PC-9 (cell line): Measurements from ENCODE around the gene EPB41L4A.

Experiments
- CTCF ChIP-seq: fragments of 200-600 bp; sonication (generic); conservative IDR thresholded peaks from 2 replicates; pipeline ENCODE4 v1.6.1; 2017; ENCODE audit warnings: mixed run types, antibody characterized with exemption, mild to moderate bottlenecking, moderate library complexity
- EZH2 ChIP-seq: fragments of 200-600 bp; sonication (generic); IDR thresholded peaks from 2 replicates; pipeline ENCODE4 v1.8.0; 2017; ENCODE audit warnings: antibody characterized with exemption, low read depth

- no peak for TF ChIP-seq CTCF
- no peak for TF ChIP-seq EZH2
Observed at GRCh38 chr5:112142769-112143270, 276.3 kb downstream of the EPB41L4A start.
